Measurements from ENCODE around the gene HCST. TPM values are rescaled to one million over a fixed set of nuclear protein-coding genes. Genes with fewer than 3 reads are reported as not detected.
A peak's percentile ranks its signal among the peaks of the same experiment; 100 is the strongest.

HCST gene
- total and polyA plus RNA-seq, 4 donors: 2.0 to 13.3 (median 3.8) TPM

DNA sequence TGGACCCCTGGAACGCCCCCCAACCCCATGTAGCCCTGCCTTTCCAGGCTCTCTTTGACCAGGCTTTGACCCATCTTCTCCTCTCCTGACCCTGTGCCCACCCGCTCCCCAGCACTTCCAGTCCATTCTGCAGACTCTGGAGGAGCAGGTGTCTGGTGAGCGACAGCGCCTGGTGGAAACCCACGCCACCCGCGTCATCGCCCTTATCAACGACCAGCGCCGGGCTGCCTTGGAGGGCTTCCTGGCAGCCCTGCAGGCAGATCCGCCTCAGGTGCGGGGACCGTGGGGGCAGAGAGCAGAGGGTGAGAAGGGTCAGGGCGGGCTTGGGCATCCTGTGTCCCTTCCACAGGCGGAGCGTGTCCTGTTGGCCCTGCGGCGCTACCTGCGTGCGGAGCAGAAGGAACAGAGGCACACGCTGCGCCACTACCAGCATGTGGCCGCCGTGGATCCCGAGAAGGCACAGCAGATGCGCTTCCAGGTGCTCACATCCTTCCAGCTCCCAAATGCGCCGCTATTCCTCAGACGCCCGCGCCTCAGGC lies 27.9 kb upstream of the HCST start (continued):
- TF ChIP-seq, protein P1, sequence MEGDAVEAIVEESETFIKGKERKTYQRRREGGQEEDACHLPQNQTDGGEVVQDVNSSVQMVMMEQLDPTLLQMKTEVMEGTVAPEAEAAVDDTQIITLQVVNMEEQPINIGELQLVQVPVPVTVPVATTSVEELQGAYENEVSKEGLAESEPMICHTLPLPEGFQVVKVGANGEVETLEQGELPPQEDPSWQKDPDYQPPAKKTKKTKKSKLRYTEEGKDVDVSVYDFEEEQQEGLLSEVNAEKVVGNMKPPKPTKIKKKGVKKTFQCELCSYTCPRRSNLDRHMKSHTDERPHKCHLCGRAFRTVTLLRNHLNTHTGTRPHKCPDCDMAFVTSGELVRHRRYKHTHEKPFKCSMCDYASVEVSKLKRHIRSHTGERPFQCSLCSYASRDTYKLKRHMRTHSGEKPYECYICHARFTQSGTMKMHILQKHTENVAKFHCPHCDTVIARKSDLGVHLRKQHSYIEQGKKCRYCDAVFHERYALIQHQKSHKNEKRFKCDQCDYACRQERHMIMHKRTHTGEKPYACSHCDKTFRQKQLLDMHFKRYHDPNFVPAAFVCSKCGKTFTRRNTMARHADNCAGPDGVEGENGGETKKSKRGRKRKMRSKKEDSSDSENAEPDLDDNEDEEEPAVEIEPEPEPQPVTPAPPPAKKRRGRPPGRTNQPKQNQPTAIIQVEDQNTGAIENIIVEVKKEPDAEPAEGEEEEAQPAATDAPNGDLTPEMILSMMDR (IDR thresholded peaks at IDR 0.05; ENCODE audit: low read depth, low read length, missing input control): no peak
- TF ChIP-seq YY1 (IDR thresholded peaks at IDR 0.05): no peak

DNA sequence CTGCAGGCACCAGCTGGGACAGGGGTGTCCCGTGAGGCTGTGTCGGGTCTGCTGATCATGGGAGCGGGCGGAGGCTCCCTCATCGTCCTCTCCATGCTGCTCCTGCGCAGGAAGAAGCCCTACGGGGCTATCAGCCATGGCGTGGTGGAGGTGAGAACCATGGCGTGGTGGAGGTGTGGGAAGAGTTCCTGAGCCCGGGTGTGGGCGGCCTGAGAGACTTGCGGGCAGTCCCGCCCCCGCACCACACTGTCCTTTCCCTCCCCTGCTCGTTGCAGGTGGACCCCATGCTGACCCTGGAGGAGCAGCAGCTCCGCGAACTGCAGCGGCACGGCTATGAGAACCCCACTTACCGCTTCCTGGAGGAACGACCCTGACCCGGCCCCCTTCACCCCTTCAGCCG lies 23.3 kb upstream of the HCST start:
- Histone ChIP-seq H3K27ac (ENCODE audit: low read depth in 1 of 2, low read length in 2 of 2) (no peak overlapping the region), H3K4me3 (ENCODE audit: low read depth in 1 of 3, low read length in 3 of 3) (no peak overlapping the region), H3K9ac (ENCODE audit: low read depth in 1 of 2, low read length in 2 of 2) (no peak overlapping the region), H3K9me3 (ENCODE audit: control insufficient read depth in 4 of 4, low read length in 3 of 4) (no peaks in the 10 kb centered on the region), H3K4me1 (ENCODE audit: control insufficient read depth in 4 of 4, insufficient read depth in 4 of 4, low read length in 3 of 4) (peaks cover 0 to 2% (median 0%) of the 10 kb centered on the region in 4 donors), H3K27me3 (ENCODE audit: control insufficient read depth in 4 of 4, insufficient read depth in 4 of 4, low read length in 3 of 4) (no peaks in the 10 kb centered on the region), H3K36me3 (ENCODE audit: control insufficient read depth in 4 of 4, insufficient read depth in 3 of 4, low read depth in 1 of 4, low read length in 3 of 4) (no peaks in the 10 kb centered on the region)
- DNase-seq (ENCODE audit: low spot score): no peak
- TF ChIP-seq NR2F2 (IDR thresholded peaks at IDR 0.05): no peak
- TF ChIP-seq HNF4G (IDR thresholded peaks at IDR 0.05): no peak
- TF ChIP-seq FOXA2 (IDR thresholded peaks at IDR 0.05): no peak
- TF ChIP-seq, protein P2, sequence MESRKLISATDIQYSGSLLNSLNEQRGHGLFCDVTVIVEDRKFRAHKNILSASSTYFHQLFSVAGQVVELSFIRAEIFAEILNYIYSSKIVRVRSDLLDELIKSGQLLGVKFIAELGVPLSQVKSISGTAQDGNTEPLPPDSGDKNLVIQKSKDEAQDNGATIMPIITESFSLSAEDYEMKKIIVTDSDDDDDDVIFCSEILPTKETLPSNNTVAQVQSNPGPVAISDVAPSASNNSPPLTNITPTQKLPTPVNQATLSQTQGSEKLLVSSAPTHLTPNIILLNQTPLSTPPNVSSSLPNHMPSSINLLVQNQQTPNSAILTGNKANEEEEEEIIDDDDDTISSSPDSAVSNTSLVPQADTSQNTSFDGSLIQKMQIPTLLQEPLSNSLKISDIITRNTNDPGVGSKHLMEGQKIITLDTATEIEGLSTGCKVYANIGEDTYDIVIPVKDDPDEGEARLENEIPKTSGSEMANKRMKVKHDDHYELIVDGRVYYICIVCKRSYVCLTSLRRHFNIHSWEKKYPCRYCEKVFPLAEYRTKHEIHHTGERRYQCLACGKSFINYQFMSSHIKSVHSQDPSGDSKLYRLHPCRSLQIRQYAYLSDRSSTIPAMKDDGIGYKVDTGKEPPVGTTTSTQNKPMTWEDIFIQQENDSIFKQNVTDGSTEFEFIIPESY (IDR thresholded peaks at IDR 0.05): no peak
- TF ChIP-seq RAD21 (IDR thresholded peaks at IDR 0.05): no peak
- TF ChIP-seq JUND (IDR thresholded peaks at IDR 0.05): no peak
- WGBS: 36% methylated on average over 23 of the region's 23 CpGs

DNA sequence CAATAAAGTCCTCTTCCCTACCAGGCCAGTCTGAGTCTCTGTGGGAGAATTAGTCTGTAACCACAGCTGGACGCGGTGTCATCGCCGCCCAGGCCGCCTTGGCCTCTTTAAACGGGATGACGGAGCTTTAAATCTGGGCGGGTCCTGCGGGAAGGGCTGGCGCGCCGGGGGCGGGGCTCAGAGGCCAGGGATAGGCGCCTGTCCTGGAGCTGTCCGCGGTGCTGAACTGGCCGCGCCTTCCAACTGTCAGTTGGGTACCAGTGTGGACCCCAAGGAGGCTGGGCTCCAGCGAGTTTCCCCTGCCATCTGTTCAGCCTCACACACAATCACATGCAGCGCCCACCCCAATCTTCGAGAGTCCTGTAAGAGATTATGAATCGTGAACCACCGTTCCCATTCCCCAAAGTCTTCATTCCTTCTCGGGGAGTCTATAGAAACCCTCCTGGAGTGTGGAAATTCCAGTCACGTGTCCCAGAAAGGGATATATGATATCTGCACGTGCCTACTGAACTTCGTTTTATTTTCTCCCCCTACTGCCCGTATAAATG lies 22.5 kb upstream of the HCST start:
- H3K27ac ChIP-seq (ENCODE audit: low read depth in 1 of 2, low read length in 2 of 2): no peak overlapping the region
- peaks cover 0 to 2% (median 0%) of the 10 kb centered on the region in 4 donors for H3K4me1 ChIP-seq (ENCODE audit: control insufficient read depth in 4 of 4, insufficient read depth in 4 of 4, low read length in 3 of 4)
- no peak overlapping the region for H3K9ac ChIP-seq (ENCODE audit: low read depth in 1 of 2, low read length in 2 of 2)
- TF ChIP-seq, protein P3, sequence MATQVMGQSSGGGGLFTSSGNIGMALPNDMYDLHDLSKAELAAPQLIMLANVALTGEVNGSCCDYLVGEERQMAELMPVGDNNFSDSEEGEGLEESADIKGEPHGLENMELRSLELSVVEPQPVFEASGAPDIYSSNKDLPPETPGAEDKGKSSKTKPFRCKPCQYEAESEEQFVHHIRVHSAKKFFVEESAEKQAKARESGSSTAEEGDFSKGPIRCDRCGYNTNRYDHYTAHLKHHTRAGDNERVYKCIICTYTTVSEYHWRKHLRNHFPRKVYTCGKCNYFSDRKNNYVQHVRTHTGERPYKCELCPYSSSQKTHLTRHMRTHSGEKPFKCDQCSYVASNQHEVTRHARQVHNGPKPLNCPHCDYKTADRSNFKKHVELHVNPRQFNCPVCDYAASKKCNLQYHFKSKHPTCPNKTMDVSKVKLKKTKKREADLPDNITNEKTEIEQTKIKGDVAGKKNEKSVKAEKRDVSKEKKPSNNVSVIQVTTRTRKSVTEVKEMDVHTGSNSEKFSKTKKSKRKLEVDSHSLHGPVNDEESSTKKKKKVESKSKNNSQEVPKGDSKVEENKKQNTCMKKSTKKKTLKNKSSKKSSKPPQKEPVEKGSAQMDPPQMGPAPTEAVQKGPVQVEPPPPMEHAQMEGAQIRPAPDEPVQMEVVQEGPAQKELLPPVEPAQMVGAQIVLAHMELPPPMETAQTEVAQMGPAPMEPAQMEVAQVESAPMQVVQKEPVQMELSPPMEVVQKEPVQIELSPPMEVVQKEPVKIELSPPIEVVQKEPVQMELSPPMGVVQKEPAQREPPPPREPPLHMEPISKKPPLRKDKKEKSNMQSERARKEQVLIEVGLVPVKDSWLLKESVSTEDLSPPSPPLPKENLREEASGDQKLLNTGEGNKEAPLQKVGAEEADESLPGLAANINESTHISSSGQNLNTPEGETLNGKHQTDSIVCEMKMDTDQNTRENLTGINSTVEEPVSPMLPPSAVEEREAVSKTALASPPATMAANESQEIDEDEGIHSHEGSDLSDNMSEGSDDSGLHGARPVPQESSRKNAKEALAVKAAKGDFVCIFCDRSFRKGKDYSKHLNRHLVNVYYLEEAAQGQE (IDR thresholded peaks at IDR 0.05): peak; percentile 100
- TF ChIP-seq GABPA (IDR thresholded peaks at IDR 0.05 in 1 of 2, conservative IDR thresholded peaks at IDR 0.05 in 1 of 2) (no peak), RAD21 (IDR thresholded peaks at IDR 0.05) (peak in 1 of 2 donors; percentile 40)
- no peaks in the 10 kb centered on the region for H3K36me3 ChIP-seq (ENCODE audit: control insufficient read depth in 4 of 4, insufficient read depth in 3 of 4, low read depth in 1 of 4, low read length in 3 of 4)
- H3K9me3 ChIP-seq (ENCODE audit: control insufficient read depth in 4 of 4, low read length in 3 of 4): no peaks in the 10 kb centered on the region
- 4% methylated on average over 28 of the region's 28 CpGs for WGBS
- no peak overlapping the region for H3K4me3 ChIP-seq (ENCODE audit: low read depth in 1 of 3, low read length in 3 of 3)
- peak; percentile 84 for DNase-seq (ENCODE audit: low spot score)
- no peaks in the 10 kb centered on the region for H3K27me3 ChIP-seq (ENCODE audit: control insufficient read depth in 4 of 4, insufficient read depth in 4 of 4, low read length in 3 of 4)
